Esophagus squamous epithelium (tissue), 4 donors: ENCODE results near the gene CCDC187.

Experiments used
- CTCF ChIP-seq, 6 experiments: fragments of 450-650 bp in 4 of 6; fragments of 200-600 bp in 2 of 6; sonication (generic) in 2 of 6; IDR thresholded peaks; one replicate each; pipeline ENCODE4 v1.5.1; 2016 to 2019; ENCODE audit warnings: antibody characterized with exemption in 6 of 6, mild to moderate bottlenecking in 4 of 6, moderate library complexity in 4 of 6
- POLR2A ChIP-seq, 4 donors: fragments of 450-650 bp; IDR thresholded peaks; one replicate each; pipeline ENCODE4 v1.6.1; 2017; ENCODE audit warnings: antibody characterized with exemption in 4 of 4, mild to moderate bottlenecking in 4 of 4, moderate library complexity in 3 of 4

- TF ChIP-seq CTCF (IDR thresholded peaks at IDR 0.05) (no peak), POLR2A (IDR thresholded peaks at IDR 0.05) (no peak)
Observed at GRCh38 chr9:136258786-136259516, 44.9 kb downstream of the CCDC187 start.
